Lower leg skin (tissue), 3 donors: ENCODE results near the gene ZNF45.

Experiments
- CTCF ChIP-seq, 3 donors: fragments of 450-650 bp; IDR thresholded peaks; one replicate each; pipeline ENCODE4 v1.5.1; 2016; ENCODE audit warnings: antibody characterized with exemption in 3 of 3, mild to moderate bottlenecking in 3 of 3, moderate library complexity in 2 of 3
- POLR2A ChIP-seq, 2 donors: fragments of 450-650 bp; IDR thresholded peaks; one replicate each; pipeline ENCODE4 v1.6.1; 2016 to 2017; ENCODE audit warnings: antibody characterized with exemption in 2 of 2, mild to moderate bottlenecking in 1 of 2, moderate library complexity in 1 of 2

GRCh38 chr19:43914051-43914450 lies 21.0 kb downstream of the ZNF45 start:
- TF ChIP-seq POLR2A (IDR thresholded peaks at IDR 0.05) (no peak), CTCF (IDR thresholded peaks at IDR 0.05) (no peak)
